Measurements from ENCODE around the gene GBGT1. TPM values are rescaled to one million over a fixed set of nuclear protein-coding genes. Genes with fewer than 3 reads are reported as not detected.

The GBGT1 gene
- total and polyA plus RNA-seq, 9 of the 15 experiments (the other 6 are each of a cell fraction or from before 2014, with no cell fraction given) = 0.55 to 25.8 (median 13.7) TPM

- TF ChIP-seq RB1 (IDR thresholded peaks at IDR 0.05; ENCODE audit: low read depth) (no peak; the same call in 1 of the 2 replicates), TCF3 (CRISPR knock-in tag; IDR thresholded peaks at IDR 0.05) (no peak), RBM22 (IDR thresholded peaks at IDR 0.05; ENCODE audit: low read depth, low read length, poor library complexity, severe bottlenecking) (peak; percentile 80), ZNF41 (CRISPR knock-in tag; conservative IDR thresholded peaks at IDR 0.05) (no peak), ZBTB9 (CRISPR knock-in tag; IDR thresholded peaks at IDR 0.05) (no peak), ZNF695 (CRISPR knock-in tag; IDR thresholded peaks at IDR 0.05) (no peak), DDX20 (tag; IDR thresholded peaks at IDR 0.05; ENCODE audit: low read depth) (no peak), ZNF23 (CRISPR knock-in tag; IDR thresholded peaks at IDR 0.05) (no peak), SAP30 (IDR thresholded peaks at IDR 0.05; ENCODE audit: borderline replicate concordance, insufficient read depth, low read depth, low read length, poor library complexity, severe bottlenecking) (peak; percentile 39), CBX5 (IDR thresholded peaks at IDR 0.05; ENCODE audit: borderline replicate concordance, low read depth) (no peak), SMARCA4 (IDR thresholded peaks at IDR 0.05) (no peak), ESRRB (CRISPR knock-in tag; IDR thresholded peaks at IDR 0.05; ENCODE audit: borderline replicate concordance) (no peak), ZNF431 (CRISPR knock-in tag; IDR thresholded peaks at IDR 0.05) (no peak), CAMTA2 (CRISPR knock-in tag; conservative IDR thresholded peaks at IDR 0.05) (no peak), MIER1 (IDR thresholded peaks at IDR 0.05; ENCODE audit: low read depth) (no peak), RBFOX2 (IDR thresholded peaks at IDR 0.05; ENCODE audit: low read depth, low read length) (peak; percentile 0; the same call in 1 of the 2 replicates), HNRNPK (IDR thresholded peaks at IDR 0.05; ENCODE audit: low read depth, low read length, poor library complexity, severe bottlenecking) (no peak), ELF4 (CRISPR knock-in tag; IDR thresholded peaks at IDR 0.05) (no peak), GATA2 (CRISPR knock-in tag; IDR thresholded peaks at IDR 0.05) (no peak), ATF1 (CRISPR knock-in tag; IDR thresholded peaks at IDR 0.05) (0 out of 2 replicates have a peak, but pooled peaks have one; percentile 16), ATF1 (tag; IDR thresholded peaks at IDR 0.05) (no peak), HNRNPLL (IDR thresholded peaks at IDR 0.05; ENCODE audit: low read depth, low read length, poor library complexity, severe bottlenecking) (peak; percentile 36), TEAD4 (IDR thresholded peaks at IDR 0.05; ENCODE audit: low read length) (no peak), TEAD4 (CRISPR knock-in tag; IDR thresholded peaks at IDR 0.05; ENCODE audit: borderline replicate concordance) (no peak), DACH1 (IDR thresholded peaks at IDR 0.05; ENCODE audit: partially characterized antibody) (no peak), SIN3A (IDR thresholded peaks at IDR 0.05; ENCODE audit: borderline replicate concordance in 2 of 2, control insufficient read depth in 1 of 2, low read depth in 2 of 2, low read length in 2 of 2) (peak in 1 of 2 experiments; percentile 23; a peak in 2 of 4 replicates)
Observed at GRCh38 chr9:133148199-133149129, 15.2 kb downstream of the GBGT1 start (continued).

All from K562 (cell line).